HPDE6-E6E7 (cell line): ENCODE data around the gene CERS5.
"Not testable (repeated sequence)": the region's sequence is repeated elsewhere in the genome, so short reads cannot be mapped to it uniquely, and the experiment has no call there.

Source experiments
- DNase-seq: peaks from one replicate; pipeline ENCODE4 v3.0.0; 2011; ENCODE audit warnings: missing footprints; ENCODE audit errors: extremely low spot score

CERS5 gene

GRCh38 chr12:50103767-50104321, 63.3 kb downstream of the CERS5 start, which contains the start of gene GPD1:
TSS of gene GPD1 (plus strand) at chr12:50104008. CDS start at chr12:50104051, 43 bp downstream.
- peak; percentile 79 for DNase-seq

GRCh38 chr12:50103351-50103750, 63.8 kb downstream of the CERS5 start:
- no peak for DNase-seq

GRCh38 chr12:50102646-50103309, 64.4 kb downstream of the CERS5 start:
- no peak for DNase-seq

- DNase-seq = no peak
These were observed 65.0 kb downstream of the CERS5 start for GRCh38 chr12:50102131-50102531.

- DNase-seq = no peak
These were observed 65.5 kb downstream of the CERS5 start for GRCh38 chr12:50101663-50102062.

- no peak for DNase-seq
These were observed 66.6 kb downstream of the CERS5 start for GRCh38 chr12:50100561-50100960.

- no peak for DNase-seq
These were observed 67.7 kb downstream of the CERS5 start for GRCh38 chr12:50099302-50100008.

GRCh38 chr12:50097952-50098351, 69.2 kb downstream of the CERS5 start:
- no peak for DNase-seq

GRCh38 chr12:50090391-50090790, 76.8 kb downstream of the CERS5 start:
- DNase-seq = no peak

GRCh38 chr12:50089730-50090129, 77.4 kb downstream of the CERS5 start:
- no peak for DNase-seq

- DNase-seq = no peak
These were observed 78.4 kb downstream of the CERS5 start for GRCh38 chr12:50088577-50089335.

- DNase-seq = no peak
These were observed 79.2 kb downstream of the CERS5 start for GRCh38 chr12:50087995-50088394.

- no peak for DNase-seq
These were observed 80.0 kb downstream of the CERS5 start for GRCh38 chr12:50087151-50087550.

GRCh38 chr12:50086148-50086547, 81.0 kb downstream of the CERS5 start:
- no peak for DNase-seq

- DNase-seq = no peak
These were observed 81.5 kb downstream of the CERS5 start for GRCh38 chr12:50085615-50086072.

- DNase-seq = peak; percentile 91
These were observed 82.2 kb downstream of the CERS5 start, which contains the start of gene SMARCD1 for GRCh38 chr12:50084775-50085614. TSS of gene SMARCD1 (plus strand) at chr12:50085342. CDS start at chr12:50085370, 28 bp downstream.

GRCh38 chr12:50084409-50084774, 82.8 kb downstream of the CERS5 start:
- not testable (repeated sequence) for DNase-seq

GRCh38 chr12:50083301-50083700, 83.9 kb downstream of the CERS5 start:
- DNase-seq = no peak

- no peak for DNase-seq
These were observed 84.5 kb downstream of the CERS5 start for GRCh38 chr12:50082644-50083043.

- DNase-seq = no peak
These were observed 85.9 kb downstream of the CERS5 start for GRCh38 chr12:50081096-50081808.

GRCh38 chr12:50079771-50080170, 87.4 kb downstream of the CERS5 start:
- no peak for DNase-seq
